Heart left ventricle (tissue), 16 donors: Measurements from ENCODE around the gene ZFP91. TPM values are rescaled to one million over a fixed set of nuclear protein-coding genes. Genes with fewer than 3 reads are reported as not detected.

ENCODE experiments used
- ATAC-seq, 4 donors: fragments of 200-7000 bp; cut with Tn5 transposase; one replicate each; pipeline ENCODE4 v1.9.1; 2020 to 2022; ENCODE audit warnings: moderate library complexity in 4 of 4, mild to moderate bottlenecking in 3 of 4, moderate number of reproducible peaks in 1 of 4
- DNase-seq, 5 donors: peaks; one replicate each; pipeline ENCODE4 v3.0.0-alpha.2; 2020
- H3K27ac ChIP-seq, 12 donors: fragments of 200-600 bp; sonication (generic) in 4 of 12; one replicate each; pipeline versions ENCODE4 v1.5.0 to v1.8.0; 2016 to 2022; ENCODE audit warnings: mild to moderate bottlenecking in 2 of 12
- H3K27me3 ChIP-seq, 9 donors: fragments of 200-600 bp; sonication (generic) in 2 of 9; one replicate each; pipeline versions ENCODE4 v1.5.1 to v1.8.0; 2016 to 2022; ENCODE audit warnings: mild to moderate bottlenecking in 3 of 9
- H3K36me3 ChIP-seq, 9 donors: fragments of 200-600 bp; sonication (generic) in 2 of 9; one replicate each; pipeline versions ENCODE4 v1.5.0 to v1.8.0; 2018 to 2022; ENCODE audit warnings: mild to moderate bottlenecking in 2 of 9
- H3K4me1 ChIP-seq, 12 donors: fragments of 200-600 bp; sonication (generic) in 4 of 12; one replicate each; pipeline versions ENCODE4 v1.5.0 to v1.8.0; 2016 to 2022; ENCODE audit warnings: mild to moderate bottlenecking in 3 of 12
- H3K4me3 ChIP-seq, 12 donors: fragments of 200-600 bp; sonication (generic) in 4 of 12; one replicate each; pipeline versions ENCODE4 v1.5.0 to v1.8.0; 2017 to 2022; ENCODE audit warnings: mild to moderate bottlenecking in 9 of 12, moderate library complexity in 4 of 12
- H3K9me3 ChIP-seq, 12 donors: fragments of 200-600 bp; sonication (generic) in 4 of 12; one replicate each; pipeline versions ENCODE4 v1.5.0 to v1.8.0; 2016 to 2022; ENCODE audit warnings: mild to moderate bottlenecking in 1 of 12
- CTCF ChIP-seq, 12 donors: fragments of 200-600 bp; sonication (generic) in 4 of 12; IDR thresholded peaks; one replicate each; pipeline versions ENCODE4 v1.5.0 to v1.8.0; 2018 to 2022; ENCODE audit warnings: antibody characterized with exemption in 12 of 12, mild to moderate bottlenecking in 5 of 12
- POLR2A ChIP-seq, 2 donors: fragments of 450-650 bp; IDR thresholded peaks; one replicate each; pipeline ENCODE4 v1.6.1; 2017; ENCODE audit warnings: antibody characterized with exemption in 2 of 2, mild to moderate bottlenecking in 2 of 2, moderate library complexity in 2 of 2
- WGBS, 4 donors: extraction: QIAGEN DNeasy Blood & Tissue Kit in 2 of 4; methylation state at CpG; one replicate each; pipeline versions ENCODE4 v1.1.5 to v1.1.7; 2013 to 2018; 5-methylcytosine and 5-hydroxymethylcytosine counted together
- intact Hi-C, 10 donors: fragments of 100-400 bp; cut with DNase I; formaldehyde crosslinking; loops; one replicate each; pipeline versions ENCODE4 v1.11.1 to v1.14.2; 2022
- polyA plus RNA-seq, 2 donors: library from polyadenylated mRNA; stranded (reverse); fragments of 200-250 nt; gene quantifications; one replicate each; pipeline ENCODE4 v1.2.3, GENCODE V29; 2013
- total RNA-seq, 9 donors: library from RNA; depleted of rRNA in 2 of 9; stranded (reverse); fragments of >200 nt in 2 of 9; fragmentation: NEBNext Ultra II Directional in 3 of 9; extraction: Animal tissue kit (Norgen Biotek cat#: 25700) in 3 of 9; gene quantifications; one replicate each; pipeline versions ENCODE4 v1.1.0 to v1.2.4, GENCODE V29; 2016 to 2023
- donor health status: ischemic (EF 13 %, LVEDD 7.1; RV severe dilation, severe dysfunction).
- donor health status: healthy with polysubstance abuse.
- donor health status: DM: no; HTN: yes; CAD: no.
- donor health status: DM: no; HTN: no; CAD: no.
- donor health status: ischemic (EF 25% LVEDD 6.9; RV normal size, moderate dysfunction).
- donor health status: ischemic (EF 25% LVEDD 5.7; RV mildly dilated, moderate dysfunction).
- donor health status: healthy.
- donor health status: DM: yes; HTN: yes; CAD: no.
- donor health status: ischemic (EF 35%, LVEDD 5.7; RV mildly dilated, moderate dysfunction).
- donor health status: nonischemic (EF 11% LVEDD 7.7; RV severe dilation, severe dysfunction).
- donor health status: DM: yes; HTN: yes; CAD: no.
- donor health status: PGD.
- donor health status: ischemic (EF 29% LVEDD 5.4; RV normal size, mild dysfunction).
- donor health status: nonischemic (EF 23%, LVEDD 6.1; RV moderate dilation, normal function).

The ZFP91 gene
- total and polyA plus RNA-seq, 11 donors = 11.2 to 67.0 (median 60.6) TPM

GRCh38 chr11:58632510-58632909, 53.6 kb downstream of the ZFP91 start:
- intact Hi-C loops = no loop called here
- no peak for ATAC-seq

DNA sequence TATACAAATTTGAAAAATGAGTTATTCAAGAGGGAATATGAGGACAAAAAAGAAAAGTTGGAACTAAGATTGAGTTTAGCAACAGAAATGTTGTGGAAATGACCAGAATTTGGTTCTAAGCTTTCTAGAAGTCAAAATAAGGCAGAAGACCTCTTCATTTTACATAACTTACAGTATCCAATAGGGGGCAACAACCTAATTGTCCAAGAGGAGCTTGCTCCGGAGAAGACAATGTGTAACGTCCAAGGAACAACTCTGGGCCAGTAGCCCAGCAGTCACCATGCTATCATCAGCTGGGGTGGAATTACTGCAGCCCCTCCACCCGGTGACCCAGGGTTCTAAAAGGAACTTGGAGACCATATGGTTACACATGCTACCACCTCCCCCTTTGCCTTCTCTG, 57.7 kb downstream of the ZFP91 start:
- ATAC-seq (no peak), DNase-seq (no peak)
- Histone ChIP-seq H3K36me3 (no peaks in the 10 kb centered on the region), H3K9me3 (no peaks in the 10 kb centered on the region), H3K27ac (no peak overlapping the region), H3K4me3 (no peak overlapping the region), H3K27me3 (no peaks in the 10 kb centered on the region), H3K4me1 (peaks cover 0 to 23% (median 10%) of the 10 kb centered on the region in 12 donors)
- WGBS, 4 donors = 63 to 83% (median 71%) methylated on average over 3 of the region's 3 CpGs
- intact Hi-C loops = no loop called here
- TF ChIP-seq POLR2A (IDR thresholded peaks at IDR 0.05) (no peak), CTCF (IDR thresholded peaks at IDR 0.05) (no peak)

More at GRCh38 chr11:58632510-58632909, 53.6 kb downstream of the ZFP91 start:
- no peak overlapping the region for H3K4me3 ChIP-seq
- DNase-seq = no peak
- H3K27me3 ChIP-seq = no peaks in the 10 kb centered on the region
- no peak overlapping the region for H3K27ac ChIP-seq
- 95 to 100% (median 98%) methylated on average over 1 of the region's 1 CpG for WGBS, 4 donors
- H3K9me3 ChIP-seq = no peaks in the 10 kb centered on the region
- H3K4me1 ChIP-seq = peaks cover 0 to 11% (median 6%) of the 10 kb centered on the region in 12 donors
- no peaks in the 10 kb centered on the region for H3K36me3 ChIP-seq
- TF ChIP-seq POLR2A (IDR thresholded peaks at IDR 0.05) = no peak
- TF ChIP-seq CTCF (IDR thresholded peaks at IDR 0.05) = no peak

- H3K27me3 ChIP-seq = no peaks in the 10 kb centered on the region
- H3K4me1 ChIP-seq = peaks cover 0 to 25% (median 11%) of the 10 kb centered on the region in 12 donors
- TF ChIP-seq POLR2A (IDR thresholded peaks at IDR 0.05) (no peak), CTCF (IDR thresholded peaks at IDR 0.05) (no peak)
- 71 to 83% (median 73%) methylated on average over 2 of the region's 2 CpGs for WGBS, 4 donors
- H3K9me3 ChIP-seq = no peaks in the 10 kb centered on the region
- H3K4me3 ChIP-seq = no peak overlapping the region
- intact Hi-C loops = no loop called here
- ATAC-seq (no peak), DNase-seq (no peak)
- no peak overlapping the region for H3K27ac ChIP-seq
- H3K36me3 ChIP-seq = no peaks in the 10 kb centered on the region
These were observed 58.5 kb downstream of the ZFP91 start for GRCh38 chr11:58637371-58637770.

DNA sequence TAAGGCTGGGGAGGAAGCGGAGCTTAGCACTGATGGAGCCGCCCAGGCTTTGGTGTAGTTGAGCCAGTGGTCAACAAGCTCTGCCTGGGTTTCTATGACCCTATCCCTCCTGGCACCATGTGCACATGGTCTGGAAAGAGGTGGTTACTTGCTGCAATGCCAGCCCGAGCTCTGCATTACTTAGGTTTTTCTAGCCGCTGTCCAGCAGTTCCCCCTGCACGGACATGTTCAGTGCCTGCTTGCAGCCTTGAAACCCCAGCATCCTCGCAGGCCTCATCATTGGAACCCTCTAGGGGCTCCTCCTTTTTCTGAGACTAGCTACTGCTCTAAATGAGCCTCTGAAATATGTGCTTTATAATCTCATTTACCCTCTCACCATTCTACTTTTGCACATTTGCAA, 60.2 kb downstream of the ZFP91 start:
- DNase-seq = no peak
- Histone ChIP-seq H3K4me3 (no peak overlapping the region), H3K27me3 (no peaks in the 10 kb centered on the region), H3K9me3 (no peaks in the 10 kb centered on the region), H3K36me3 (no peaks in the 10 kb centered on the region), H3K4me1 (peaks cover 0 to 25% (median 11%) of the 10 kb centered on the region in 12 donors), H3K27ac (no peak overlapping the region)
- TF ChIP-seq CTCF (IDR thresholded peaks at IDR 0.05) (no peak), POLR2A (IDR thresholded peaks at IDR 0.05) (no peak)
- intact Hi-C loops = no loop called here
- 66 to 88% (median 85%) methylated on average over 3 to 6 of the region's 6 CpGs for WGBS, 4 donors
- no peak for ATAC-seq
